ENCODE measurements around the gene RBMY1D.
"Not testable (repeated sequence)": the region's sequence is repeated elsewhere in the genome, so short reads cannot be mapped to it uniquely, and the experiment has no call there.

RBMY1D gene

GRCh38 chrY:21894426-21894825, at the start of gene RBMY1D:
Gene RBMY1D (minus strand): TSS chrY:21894526. CDS start chrY:21892513, 2,013 bp downstream.
- in situ Hi-C loops (cut with MboI; ENCODE audit: low pct_unique_long_range_greater_than_20kb, low sequenced_read_pairs, unreplicated experiment); DNase-seq (ENCODE audit: low spot score): not testable (repeated sequence)

GRCh38 chrY:21917932-21918331, 23.6 kb upstream of the RBMY1D start, which contains the start of gene RBMY1E:
Gene RBMY1E (minus strand): TSS chrY:21918032. CDS start chrY:21916054, 1,978 bp downstream.
- in situ Hi-C loops (cut with MboI; ENCODE audit: low pct_unique_long_range_greater_than_20kb, low sequenced_read_pairs, unreplicated experiment); DNase-seq (ENCODE audit: low spot score): not testable (repeated sequence)

- DNase-seq (ENCODE audit: low spot score); in situ Hi-C loops (cut with MboI; ENCODE audit: low pct_unique_long_range_greater_than_20kb, low sequenced_read_pairs, unreplicated experiment): not testable (repeated sequence)
These were observed 24.8 kb downstream of the RBMY1D start for GRCh38 chrY:21869407-21870076.

GRCh38 chrY:21845481-21845880, 48.8 kb downstream of the RBMY1D start:
- in situ Hi-C loops (cut with MboI; ENCODE audit: low pct_unique_long_range_greater_than_20kb, low sequenced_read_pairs, unreplicated experiment): no loop called here
- TF ChIP-seq CTCF (IDR thresholded peaks at IDR 0.05; ENCODE audit: extremely low read depth, insufficient read depth, missing control alignments): no peak
- no peak for DNase-seq (ENCODE audit: low spot score)

GRCh38 chrY:21842090-21842489, 52.2 kb downstream of the RBMY1D start:
- no peak for DNase-seq (ENCODE audit: low spot score)
- in situ Hi-C loops (cut with MboI; ENCODE audit: low pct_unique_long_range_greater_than_20kb, low sequenced_read_pairs, unreplicated experiment): no loop called here
- TF ChIP-seq CTCF (IDR thresholded peaks at IDR 0.05; ENCODE audit: extremely low read depth, insufficient read depth, missing control alignments): no peak

GRCh38 chrY:21839489-21839888, 54.8 kb downstream of the RBMY1D start:
- in situ Hi-C loops (cut with MboI; ENCODE audit: low pct_unique_long_range_greater_than_20kb, low sequenced_read_pairs, unreplicated experiment): no loop called here
- no peak for TF ChIP-seq CTCF (IDR thresholded peaks at IDR 0.05; ENCODE audit: extremely low read depth, insufficient read depth, missing control alignments)
- DNase-seq (ENCODE audit: low spot score): no peak

- in situ Hi-C loops (cut with MboI; ENCODE audit: low pct_unique_long_range_greater_than_20kb, low sequenced_read_pairs, unreplicated experiment): no loop called here
- DNase-seq (ENCODE audit: low spot score): no peak
- no peak for TF ChIP-seq CTCF (IDR thresholded peaks at IDR 0.05; ENCODE audit: extremely low read depth, insufficient read depth, missing control alignments)
These were observed 58.0 kb downstream of the RBMY1D start for GRCh38 chrY:21836343-21836742.

- in situ Hi-C loops (cut with MboI; ENCODE audit: low pct_unique_long_range_greater_than_20kb, low sequenced_read_pairs, unreplicated experiment): no loop called here
- no peak for TF ChIP-seq CTCF (IDR thresholded peaks at IDR 0.05; ENCODE audit: extremely low read depth, insufficient read depth, missing control alignments)
- DNase-seq (ENCODE audit: low spot score): no peak
These were observed 59.3 kb downstream of the RBMY1D start for GRCh38 chrY:21835052-21835451.

Measured in GM13977 (cell line).